ENCODE data around the gene CCL28.
"Not testable (repeated sequence)": the region's sequence is repeated elsewhere in the genome, so short reads cannot be mapped to it uniquely, and the experiment has no call there.

CCL28 gene

DNA sequence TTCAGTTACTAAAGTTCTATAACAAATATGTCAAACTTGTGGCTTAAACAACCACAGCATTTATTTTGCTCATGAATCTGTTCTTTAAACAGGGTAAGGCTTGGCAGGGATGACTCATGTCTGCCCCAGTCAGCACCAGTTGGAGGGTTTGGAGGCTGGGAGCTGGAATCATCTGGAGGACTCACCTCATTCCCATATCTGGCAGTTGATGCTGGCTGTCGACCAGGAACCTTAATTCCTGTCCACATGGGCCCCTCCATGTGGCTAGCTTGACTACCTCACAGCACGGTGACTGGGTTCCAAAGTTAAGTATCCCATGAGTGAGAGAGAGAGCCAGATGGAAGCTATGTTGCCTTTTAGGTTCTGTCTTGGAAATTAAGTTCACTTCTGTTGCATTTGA is 13.8 kb upstream of the CCL28 start:
- Histone ChIP-seq H3K4me3 (ENCODE audit: low read depth in 1 of 5, low read length in 5 of 5) (no peak overlapping the region), H3K36me3 (ENCODE audit: control insufficient read depth in 5 of 5, insufficient read depth in 5 of 5, low read length in 5 of 5) (no peaks in the 10 kb centered on the region), H3K27me3 (ENCODE audit: control insufficient read depth in 5 of 5, insufficient read depth in 4 of 5, low read length in 5 of 5) (no peaks in the 10 kb centered on the region), H3K9ac (ENCODE audit: low read length in 5 of 5) (no peak overlapping the region), H3K27ac (ENCODE audit: low read depth, low read length) (no peak overlapping the region), H3K4me1 (ENCODE audit: control insufficient read depth in 5 of 5, insufficient read depth in 5 of 5, low read length in 5 of 5) (no peaks in the 10 kb centered on the region), H3K9me3 (ENCODE audit: control insufficient read depth in 5 of 5, low read length in 5 of 5) (no peaks in the 10 kb centered on the region)

GRCh38 chr5:43423086-43423485 is 10.9 kb upstream of the CCL28 start:
- H3K4me3 ChIP-seq (ENCODE audit: low read depth in 1 of 5, low read length in 5 of 5); H3K36me3 ChIP-seq (ENCODE audit: control insufficient read depth in 5 of 5, insufficient read depth in 5 of 5, low read length in 5 of 5); H3K4me1 ChIP-seq (ENCODE audit: control insufficient read depth in 5 of 5, insufficient read depth in 5 of 5, low read length in 5 of 5); H3K9me3 ChIP-seq (ENCODE audit: control insufficient read depth in 5 of 5, low read length in 5 of 5); H3K27ac ChIP-seq (ENCODE audit: low read depth, low read length); H3K9ac ChIP-seq (ENCODE audit: low read length in 5 of 5); H3K27me3 ChIP-seq (ENCODE audit: control insufficient read depth in 5 of 5, insufficient read depth in 4 of 5, low read length in 5 of 5): not testable (repeated sequence)

DNA sequence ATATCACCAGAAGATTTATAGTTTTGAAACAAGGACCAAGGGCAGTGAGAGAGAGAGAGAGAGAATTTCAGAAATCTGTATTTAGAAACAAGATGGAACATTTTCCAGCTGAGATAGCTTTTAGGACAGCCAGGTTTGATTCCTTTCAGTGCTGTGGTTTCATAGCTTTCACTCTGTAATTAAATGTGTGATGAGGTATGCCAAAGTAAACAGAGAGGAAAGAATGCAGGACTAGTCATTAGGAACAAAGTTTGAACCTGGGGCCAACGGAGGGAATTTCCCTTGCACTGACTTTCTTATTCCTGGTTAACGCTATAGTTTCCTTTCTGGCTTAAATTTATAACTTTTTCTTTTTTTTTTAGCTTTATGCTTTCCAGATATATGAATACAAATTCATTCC is 10.0 kb upstream of the CCL28 start:
- Histone ChIP-seq H3K27me3 (ENCODE audit: control insufficient read depth in 5 of 5, insufficient read depth in 4 of 5, low read length in 5 of 5) (no peaks in the 10 kb centered on the region), H3K36me3 (ENCODE audit: control insufficient read depth in 5 of 5, insufficient read depth in 5 of 5, low read length in 5 of 5) (no peaks in the 10 kb centered on the region), H3K4me1 (ENCODE audit: control insufficient read depth in 5 of 5, insufficient read depth in 5 of 5, low read length in 5 of 5) (no peaks in the 10 kb centered on the region), H3K27ac (ENCODE audit: low read depth, low read length) (no peak overlapping the region), H3K9me3 (ENCODE audit: control insufficient read depth in 5 of 5, low read length in 5 of 5) (no peaks in the 10 kb centered on the region), H3K9ac (ENCODE audit: low read length in 5 of 5) (no peak overlapping the region), H3K4me3 (ENCODE audit: low read depth in 1 of 5, low read length in 5 of 5) (no peak overlapping the region)

DNA sequence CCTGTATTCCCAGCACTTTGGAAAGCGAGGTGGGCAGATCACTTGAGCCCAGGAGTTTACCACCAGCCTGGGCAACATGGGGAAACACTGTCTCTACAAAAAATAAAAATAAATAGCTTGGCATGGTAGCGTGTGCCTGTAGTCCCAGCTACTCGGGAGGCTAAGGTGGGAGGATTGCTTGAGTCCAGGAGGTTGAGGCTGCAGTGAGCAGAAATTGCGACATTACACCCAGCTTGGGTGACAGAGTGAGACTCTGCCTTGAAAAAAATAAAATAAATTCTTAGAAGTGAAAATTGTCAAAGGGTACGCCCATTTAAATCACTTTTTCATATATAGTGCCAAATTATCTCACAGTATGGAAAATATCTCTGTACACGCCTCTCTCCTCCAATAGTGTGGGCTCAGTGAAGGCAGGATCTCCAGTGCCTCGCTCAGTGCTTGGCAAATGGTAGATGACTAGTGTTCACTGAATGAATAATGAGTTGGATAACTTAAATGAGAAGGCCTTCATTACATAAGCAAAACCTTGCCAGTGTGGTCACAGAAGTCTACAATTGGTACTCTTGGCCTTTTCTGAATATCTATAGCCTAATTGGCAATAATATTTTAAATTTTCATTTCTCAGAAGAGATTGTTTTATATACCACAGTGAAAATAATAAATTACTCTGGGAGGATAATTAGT is 9.4 kb upstream of the CCL28 start:
- Histone ChIP-seq H3K27me3 (ENCODE audit: control insufficient read depth in 5 of 5, insufficient read depth in 4 of 5, low read length in 5 of 5) (no peaks in the 10 kb centered on the region), H3K27ac (ENCODE audit: low read depth, low read length) (no peak overlapping the region), H3K9me3 (ENCODE audit: control insufficient read depth in 5 of 5, low read length in 5 of 5) (no peaks in the 10 kb centered on the region), H3K4me1 (ENCODE audit: control insufficient read depth in 5 of 5, insufficient read depth in 5 of 5, low read length in 5 of 5) (no peaks in the 10 kb centered on the region), H3K36me3 (ENCODE audit: control insufficient read depth in 5 of 5, insufficient read depth in 5 of 5, low read length in 5 of 5) (no peaks in the 10 kb centered on the region), H3K4me3 (ENCODE audit: low read depth in 1 of 5, low read length in 5 of 5) (no peak overlapping the region), H3K9ac (ENCODE audit: low read length in 5 of 5) (no peak overlapping the region)

DNA sequence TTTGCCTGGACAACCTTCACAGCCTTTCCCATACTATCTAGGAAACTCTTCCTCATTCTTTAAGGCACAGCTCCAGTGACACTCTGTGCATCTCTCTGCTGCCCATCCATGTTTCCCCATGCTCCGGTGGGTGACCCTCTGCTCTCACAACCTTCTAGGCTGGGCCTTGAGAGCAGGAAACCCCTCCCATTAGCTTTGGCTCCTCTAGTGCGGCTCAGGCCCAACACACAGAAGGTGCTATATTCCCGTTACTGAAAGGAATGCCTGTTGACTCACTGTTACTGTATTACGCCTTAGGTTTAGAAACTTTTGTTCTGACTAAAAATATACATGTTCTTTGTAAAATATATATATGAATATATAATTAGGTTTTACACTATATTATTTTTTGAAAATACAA is 8.1 kb upstream of the CCL28 start:
- no peaks in the 10 kb centered on the region for H3K36me3 ChIP-seq (ENCODE audit: control insufficient read depth in 5 of 5, insufficient read depth in 5 of 5, low read length in 5 of 5)
- no peaks in the 10 kb centered on the region for H3K9me3 ChIP-seq (ENCODE audit: control insufficient read depth in 5 of 5, low read length in 5 of 5)
- H3K4me1 ChIP-seq (ENCODE audit: control insufficient read depth in 5 of 5, insufficient read depth in 5 of 5, low read length in 5 of 5), result no peaks in the 10 kb centered on the region
- H3K27me3 ChIP-seq (ENCODE audit: control insufficient read depth in 5 of 5, insufficient read depth in 4 of 5, low read length in 5 of 5), result no peaks in the 10 kb centered on the region
- H3K4me3 ChIP-seq (ENCODE audit: low read depth in 1 of 5, low read length in 5 of 5), result no peak overlapping the region
- no peak overlapping the region for H3K9ac ChIP-seq (ENCODE audit: low read length in 5 of 5)
- H3K27ac ChIP-seq (ENCODE audit: low read depth, low read length), result no peak overlapping the region

DNA sequence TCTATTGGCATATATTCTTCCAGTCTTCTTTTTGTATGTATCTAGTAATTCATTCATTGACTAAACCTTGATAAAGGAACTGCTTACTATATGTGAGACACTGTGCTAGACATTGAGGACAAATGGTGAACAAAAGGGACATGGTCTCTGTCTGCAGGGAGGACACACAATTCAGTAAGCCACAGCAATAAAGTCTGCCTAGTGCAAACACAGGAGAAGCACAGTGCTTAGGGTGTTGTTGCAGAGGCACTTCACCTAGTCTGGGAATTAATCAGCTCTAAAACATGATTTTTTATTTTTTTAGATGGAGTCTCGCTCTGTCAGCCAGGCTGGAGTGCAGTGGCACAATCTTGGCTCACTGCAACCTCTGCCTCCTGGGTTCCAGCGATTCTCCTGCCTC is 6.4 kb upstream of the CCL28 start:
- Histone ChIP-seq H3K9me3 (ENCODE audit: control insufficient read depth in 5 of 5, low read length in 5 of 5) (no peaks in the 10 kb centered on the region), H3K27me3 (ENCODE audit: control insufficient read depth in 5 of 5, insufficient read depth in 4 of 5, low read length in 5 of 5) (no peaks in the 10 kb centered on the region), H3K36me3 (ENCODE audit: control insufficient read depth in 5 of 5, insufficient read depth in 5 of 5, low read length in 5 of 5) (no peaks in the 10 kb centered on the region), H3K4me3 (ENCODE audit: low read depth in 1 of 5, low read length in 5 of 5) (no peak overlapping the region), H3K4me1 (ENCODE audit: control insufficient read depth in 5 of 5, insufficient read depth in 5 of 5, low read length in 5 of 5) (no peaks in the 10 kb centered on the region), H3K27ac (ENCODE audit: low read depth, low read length) (no peak overlapping the region), H3K9ac (ENCODE audit: low read length in 5 of 5) (no peak overlapping the region)

- no peaks in the 10 kb centered on the region for H3K27me3 ChIP-seq (ENCODE audit: control insufficient read depth in 5 of 5, insufficient read depth in 4 of 5, low read length in 5 of 5)
Measured at GRCh38 chr5:43416803-43417394, 4.7 kb upstream of the CCL28 start.

GRCh38 chr5:43415935-43416802 is 4.0 kb upstream of the CCL28 start:
- Histone ChIP-seq H3K36me3 (ENCODE audit: control insufficient read depth in 5 of 5, insufficient read depth in 5 of 5, low read length in 5 of 5) (no peaks in the 10 kb centered on the region), H3K27me3 (ENCODE audit: control insufficient read depth in 5 of 5, insufficient read depth in 4 of 5, low read length in 5 of 5) (no peaks in the 10 kb centered on the region), H3K4me3 (ENCODE audit: low read depth in 1 of 5, low read length in 5 of 5) (no peak overlapping the region), H3K9ac (ENCODE audit: low read length in 5 of 5) (no peak overlapping the region), H3K4me1 (ENCODE audit: control insufficient read depth in 5 of 5, insufficient read depth in 5 of 5, low read length in 5 of 5) (no peaks in the 10 kb centered on the region), H3K9me3 (ENCODE audit: control insufficient read depth in 5 of 5, low read length in 5 of 5) (no peaks in the 10 kb centered on the region), H3K27ac (ENCODE audit: low read depth, low read length) (no peak overlapping the region)

More at GRCh38 chr5:43416803-43417394, 4.7 kb upstream of the CCL28 start:
- Histone ChIP-seq H3K27ac (ENCODE audit: low read depth, low read length) (no peak overlapping the region), H3K9me3 (ENCODE audit: control insufficient read depth in 5 of 5, low read length in 5 of 5) (no peaks in the 10 kb centered on the region), H3K4me3 (ENCODE audit: low read depth in 1 of 5, low read length in 5 of 5) (no peak overlapping the region), H3K36me3 (ENCODE audit: control insufficient read depth in 5 of 5, insufficient read depth in 5 of 5, low read length in 5 of 5) (no peaks in the 10 kb centered on the region), H3K4me1 (ENCODE audit: control insufficient read depth in 5 of 5, insufficient read depth in 5 of 5, low read length in 5 of 5) (no peaks in the 10 kb centered on the region), H3K9ac (ENCODE audit: low read length in 5 of 5) (no peak overlapping the region)

- Histone ChIP-seq H3K36me3 (ENCODE audit: control insufficient read depth in 5 of 5, insufficient read depth in 5 of 5, low read length in 5 of 5) (no peaks in the 10 kb centered on the region), H3K9me3 (ENCODE audit: control insufficient read depth in 5 of 5, low read length in 5 of 5) (no peaks in the 10 kb centered on the region), H3K27me3 (ENCODE audit: control insufficient read depth in 5 of 5, insufficient read depth in 4 of 5, low read length in 5 of 5) (no peaks in the 10 kb centered on the region), H3K4me3 (ENCODE audit: low read depth in 1 of 5, low read length in 5 of 5) (no peak overlapping the region), H3K27ac (ENCODE audit: low read depth, low read length) (no peak overlapping the region), H3K9ac (ENCODE audit: low read length in 5 of 5) (no peak overlapping the region), H3K4me1 (ENCODE audit: control insufficient read depth in 5 of 5, insufficient read depth in 5 of 5, low read length in 5 of 5) (no peaks in the 10 kb centered on the region)
Measured at GRCh38 chr5:43413966-43414365, 1.8 kb upstream of the CCL28 start.

DNA sequence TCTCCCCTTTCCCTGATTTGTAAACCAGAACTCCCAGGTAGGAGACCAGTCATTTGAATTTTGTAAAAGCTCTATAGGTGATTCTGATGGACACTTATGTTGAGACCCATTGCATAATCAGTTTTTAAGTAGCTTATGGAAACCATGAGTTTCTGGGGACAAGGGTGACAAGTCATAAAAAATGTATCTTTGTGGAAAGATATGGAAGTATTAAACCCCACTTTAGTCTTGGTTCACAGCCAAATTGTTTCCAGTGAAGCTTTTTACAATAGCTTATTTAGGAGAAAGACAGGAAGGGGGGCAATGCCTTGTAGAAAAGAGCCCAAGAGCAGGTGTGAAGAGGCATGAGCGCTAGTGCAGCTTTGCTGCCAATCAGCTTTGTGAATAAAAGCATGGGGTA is 453 bp upstream of the CCL28 start:
- no peak overlapping the region for H3K9ac ChIP-seq (ENCODE audit: low read length in 5 of 5)
- no peaks in the 10 kb centered on the region for H3K4me1 ChIP-seq (ENCODE audit: control insufficient read depth in 5 of 5, insufficient read depth in 5 of 5, low read length in 5 of 5)
- no peaks in the 10 kb centered on the region for H3K27me3 ChIP-seq (ENCODE audit: control insufficient read depth in 5 of 5, insufficient read depth in 4 of 5, low read length in 5 of 5)
- no peaks in the 10 kb centered on the region for H3K36me3 ChIP-seq (ENCODE audit: control insufficient read depth in 5 of 5, insufficient read depth in 5 of 5, low read length in 5 of 5)
- H3K27ac ChIP-seq (ENCODE audit: low read depth, low read length), result no peak overlapping the region
- H3K4me3 ChIP-seq (ENCODE audit: low read depth in 1 of 5, low read length in 5 of 5), result no peak overlapping the region
- no peaks in the 10 kb centered on the region for H3K9me3 ChIP-seq (ENCODE audit: control insufficient read depth in 5 of 5, low read length in 5 of 5)

Measured in subcutaneous abdominal adipose tissue (tissue), 5 donors.